Neural progenitor cell (in vitro differentiated cells): Measurements from ENCODE around the gene KLRD1.

Experiments used
- EZH2 ChIP-seq: fragments of 200-600 bp; sonication (generic); IDR thresholded peaks from 2 replicates; pipeline ENCODE4 v1.6.1; 2017; ENCODE audit warnings: antibody characterized with exemption, mild to moderate bottlenecking, moderate library complexity
- EZH2phosphoT487 ChIP-seq: fragments of 200-600 bp; sonication (generic); IDR thresholded peaks from 2 replicates; pipeline ENCODE4 v1.6.1; 2017; ENCODE audit warnings: antibody characterized with exemption
- TF ChIP-seq, protein P1 (sequence below): fragments of 200-600 bp; sonication (generic); IDR thresholded peaks from 2 replicates; pipeline ENCODE4 v1.5.1; 2017; ENCODE audit warnings: antibody characterized with exemption, mild to moderate bottlenecking

GRCh38 chr12:10260927-10261326 lies 46.7 kb upstream of the KLRD1 start:
- TF ChIP-seq, protein P1, sequence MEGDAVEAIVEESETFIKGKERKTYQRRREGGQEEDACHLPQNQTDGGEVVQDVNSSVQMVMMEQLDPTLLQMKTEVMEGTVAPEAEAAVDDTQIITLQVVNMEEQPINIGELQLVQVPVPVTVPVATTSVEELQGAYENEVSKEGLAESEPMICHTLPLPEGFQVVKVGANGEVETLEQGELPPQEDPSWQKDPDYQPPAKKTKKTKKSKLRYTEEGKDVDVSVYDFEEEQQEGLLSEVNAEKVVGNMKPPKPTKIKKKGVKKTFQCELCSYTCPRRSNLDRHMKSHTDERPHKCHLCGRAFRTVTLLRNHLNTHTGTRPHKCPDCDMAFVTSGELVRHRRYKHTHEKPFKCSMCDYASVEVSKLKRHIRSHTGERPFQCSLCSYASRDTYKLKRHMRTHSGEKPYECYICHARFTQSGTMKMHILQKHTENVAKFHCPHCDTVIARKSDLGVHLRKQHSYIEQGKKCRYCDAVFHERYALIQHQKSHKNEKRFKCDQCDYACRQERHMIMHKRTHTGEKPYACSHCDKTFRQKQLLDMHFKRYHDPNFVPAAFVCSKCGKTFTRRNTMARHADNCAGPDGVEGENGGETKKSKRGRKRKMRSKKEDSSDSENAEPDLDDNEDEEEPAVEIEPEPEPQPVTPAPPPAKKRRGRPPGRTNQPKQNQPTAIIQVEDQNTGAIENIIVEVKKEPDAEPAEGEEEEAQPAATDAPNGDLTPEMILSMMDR, result no peak
- TF ChIP-seq EZH2, result no peak
- TF ChIP-seq EZH2phosphoT487, result no peak
